GM12878 (cell line): ENCODE data around the gene BORCS5. TPM values are rescaled to one million over a fixed set of nuclear protein-coding genes. Genes with fewer than 3 reads are reported as not detected.

ENCODE experiments used
- ATAC-seq: fragments of 200-7000 bp; cut with Tn5 transposase; 3 replicates; pipeline ENCODE4 v1.9.1; 2020; ENCODE audit warnings: mild to moderate bottlenecking, moderate library complexity
- BruUV-seq: library from RNA; stranded (reverse); fragments of 400-500 nt; replicated peaks from 2 replicates; lab custom pipeline; 2021; lab: Mats Ljungman, UMichigan
- CTCF ChIA-PET: fragments of 300-600 bp; sonication (Branson Sonifier 250); formaldehyde crosslinking; extraction: SDS; loops from one replicate; lab custom pipeline; 2021; ENCODE audit warnings: inconsistent platforms; lab: Yijun Ruan, JAX
- POLR2A ChIA-PET: fragments of 350-600 bp; formaldehyde crosslinking; extraction: SDS; loops from one replicate; lab custom pipeline; 2021; ENCODE audit warnings: inconsistent platforms; lab: Charles Lee
- RAD21 ChIA-PET: fragments of 300-600 bp; sonication (Branson Sonifier 250); formaldehyde crosslinking; loops from one replicate; lab custom pipeline; 2023; ENCODE audit warnings: antibody characterized with exemption; ENCODE audit not compliant: unreplicated experiment; lab: Charles Lee
- SMC1A ChIA-PET: fragments of 300-600 bp; sonication (Branson Sonifier 250); formaldehyde crosslinking; loops from one replicate; lab custom pipeline; 2023; ENCODE audit not compliant: unreplicated experiment, uncharacterized antibody; lab: Charles Lee
- DNase-seq: peaks from one replicate; pipeline ENCODE4 v3.0.0-alpha.2; 2011; ENCODE audit warnings: low read depth, low spot score
- FAIRE-seq: peaks from 3 replicates; lab custom pipeline; 2011; peaks lifted over from hg19 to GRCh38; lab: Jason Lieb, UNC
- H2AFZ ChIP-seq: 2 replicates; pipeline ENCODE4 v1.6.0; 2011; ENCODE audit warnings: low read depth, low read length, control low read depth; ENCODE audit not compliant: control insufficient read depth
- H3K27ac ChIP-seq: 2 replicates; pipeline ENCODE4 v1.5.1; 2011; ENCODE audit warnings: control low read depth; ENCODE audit not compliant: control insufficient read depth, insufficient read depth
- H3K27me3 ChIP-seq, 2 experiments: replicated peaks in 1 of 2; 2 replicates each; pipeline versions ENCODE4 v1.6.0 to v1.6.1; 2011; ENCODE audit warnings: low read length in 1 of 2; ENCODE audit not compliant: control insufficient read depth in 2 of 2, insufficient read depth in 2 of 2
- H3K36me3 ChIP-seq, 2 experiments: 2 replicates each; pipeline ENCODE4 v1.5.1; 2011; ENCODE audit warnings: low read length in 1 of 2; ENCODE audit not compliant: control insufficient read depth in 2 of 2, insufficient read depth in 2 of 2
- H3K4me1 ChIP-seq: 2 replicates; pipeline ENCODE4 v1.6.1; 2011; ENCODE audit warnings: mild to moderate bottlenecking, low read length, moderate library complexity, mixed read lengths; ENCODE audit not compliant: control insufficient read depth, insufficient read depth
- H3K4me2 ChIP-seq: 2 replicates; pipeline ENCODE4 v1.6.0; 2011; ENCODE audit warnings: control low read depth; ENCODE audit not compliant: control insufficient read depth, insufficient read depth
- H3K4me3 ChIP-seq: fragments of 200-600 bp; sonication (generic); 2 replicates; pipeline ENCODE4 v1.5.1; 2016
- H3K79me2 ChIP-seq: 2 replicates; pipeline ENCODE4 v1.6.0; 2011; ENCODE audit warnings: low read length; ENCODE audit not compliant: control insufficient read depth, insufficient read depth
- H3K9ac ChIP-seq: 2 replicates; pipeline ENCODE4 v1.8.0; 2011; ENCODE audit warnings: low read length, control low read depth, mixed read lengths; ENCODE audit not compliant: control insufficient read depth, insufficient read depth
- H3K9me3 ChIP-seq: replicated peaks from 3 replicates; pipeline ENCODE4 v1.5.1; 2011; ENCODE audit warnings: mild to moderate bottlenecking, low read length; ENCODE audit not compliant: control insufficient read depth, insufficient read depth
- H4K20me1 ChIP-seq: 2 replicates; pipeline ENCODE4 v1.6.0; 2011; ENCODE audit not compliant: control insufficient read depth, insufficient read depth
- ATF7 ChIP-seq: fragments of 450-650 bp; IDR thresholded peaks from 2 replicates; pipeline ENCODE4 v1.6.1; 2016; ENCODE audit warnings: low read depth, mild to moderate bottlenecking
- BMI1 ChIP-seq: fragments of 450-650 bp; IDR thresholded peaks from 2 replicates; pipeline ENCODE4 v1.6.1; 2016; ENCODE audit warnings: mild to moderate bottlenecking, moderate library complexity, borderline replicate concordance
- BRCA1 ChIP-seq: IDR thresholded peaks from 2 replicates; pipeline ENCODE4 v1.6.1; 2011; ENCODE audit warnings: low read depth, low read length, improper control_type of control experiment
- CHD2 ChIP-seq: IDR thresholded peaks from 2 replicates; pipeline ENCODE4 v1.6.1; 2011; ENCODE audit warnings: low read depth, low read length, improper control_type of control experiment, borderline replicate concordance
- FOXM1 ChIP-seq: IDR thresholded peaks from 2 replicates; pipeline ENCODE4 v1.6.1; 2012; ENCODE audit warnings: low read depth, mild to moderate bottlenecking, inconsistent platforms, low read length, moderate library complexity
- KAT2A ChIP-seq: conservative IDR thresholded peaks from 2 replicates; pipeline ENCODE4 v1.6.1; 2011; ENCODE audit warnings: low read depth, low read length; ENCODE audit not compliant: control insufficient read depth
- MEF2B ChIP-seq: fragments of 450-650 bp; IDR thresholded peaks from 2 replicates; pipeline ENCODE4 v1.6.1; 2018; ENCODE audit warnings: mild to moderate bottlenecking, moderate library complexity; ENCODE audit not compliant: partially characterized antibody, poor library complexity, severe bottlenecking
- MTA2 ChIP-seq: fragments of 450-650 bp; IDR thresholded peaks from 2 replicates; pipeline ENCODE4 v1.6.1; 2016; ENCODE audit warnings: low read depth, mild to moderate bottlenecking, moderate library complexity
- MYB ChIP-seq: fragments of 150-350 bp; IDR thresholded peaks from 2 replicates; pipeline ENCODE4 v1.6.1; 2014; ENCODE audit warnings: mild to moderate bottlenecking, low read depth, low read length, borderline replicate concordance
- NFIC ChIP-seq: IDR thresholded peaks from 2 replicates; pipeline ENCODE4 v1.6.1; 2012; ENCODE audit warnings: low read depth, mild to moderate bottlenecking, inconsistent platforms, low read length, moderate library complexity
- PKNOX1 ChIP-seq: fragments of 450-650 bp; IDR thresholded peaks from 2 replicates; pipeline ENCODE4 v1.6.1; 2016; ENCODE audit warnings: mild to moderate bottlenecking
- RAD21 ChIP-seq: IDR thresholded peaks from 2 replicates; pipeline ENCODE4 v1.6.1; 2011; ENCODE audit warnings: mild to moderate bottlenecking, low read depth, low read length, moderate library complexity; ENCODE audit not compliant: insufficient read depth
- RAD51 ChIP-seq: fragments of 450-650 bp; IDR thresholded peaks from 2 replicates; pipeline ENCODE4 v1.6.1; 2016; ENCODE audit warnings: moderate library complexity, mild to moderate bottlenecking, inconsistent platforms
- RUNX3 ChIP-seq: IDR thresholded peaks from 2 replicates; pipeline ENCODE4 v1.6.1; 2012; ENCODE audit warnings: low read length, inconsistent platforms
- SMAD1 ChIP-seq: fragments of 450-650 bp; IDR thresholded peaks from 2 replicates; pipeline ENCODE4 v1.6.1; 2018; ENCODE audit warnings: mild to moderate bottlenecking, low read depth; ENCODE audit not compliant: partially characterized antibody
- TBL1XR1 ChIP-seq: IDR thresholded peaks from 2 replicates; pipeline ENCODE4 v1.6.1; 2012; ENCODE audit warnings: low read depth, low read length, improper control_type of control experiment
- WGBS: methylation state at CpG from one replicate; pipeline ENCODE4 v1.1.6; 2016; ENCODE audit warnings: low lambda C conversion rate; ENCODE audit not compliant: insufficient replicate concordance, insufficient coverage; ENCODE audit errors: missing lambda C conversion rate; 5-methylcytosine and 5-hydroxymethylcytosine counted together
- in situ Hi-C: fragments of 300-500 bp; cut with MboI; formaldehyde crosslinking; loops from 9 replicates; pipeline ENCODE4 v1.14.3; 2018; ENCODE audit warnings: mixed read lengths
- intact Hi-C: fragments of 100-400 bp; cut with micrococcal nuclease; formaldehyde crosslinking; loops from one replicate; pipeline ENCODE4 v1.14.2; 2022; ENCODE audit not compliant: unreplicated experiment
- polyA plus RNA-seq, 11 experiments: library from polyadenylated mRNA; depleted of rRNA in 4 of 11; unstranded in 6 of 11; stranded (reverse) in 5 of 11; fragments of >200 nt; fragmentation: Nextera tagmentation in 4 of 11; fragmentation: Illumina TruSeq in 1 of 11; extraction: Ambion mirVana in 4 of 11; extraction: Trizol in 1 of 11; gene quantifications; 1 replicate in 1 of 11; 2 replicates in 10 of 11; pipeline versions ENCODE4 v1.2.1 to v1.2.3, GENCODE V29; 2011 to 2016; ENCODE audit warnings: inconsistent platforms in 2 of 11, missing spikeins in 2 of 11, low read depth in 1 of 11
- total RNA-seq, 4 experiments: library from RNA; depleted of rRNA in 3 of 4; stranded (reverse); fragments of >200 nt in 3 of 4; fragmentation: Illumina TruSeq in 1 of 4; extraction: Trizol in 1 of 4; gene quantifications; 2 replicates each; pipeline versions ENCODE4 v1.2.1 to v1.2.3, GENCODE V29; 2013 to 2021
- TF ChIP-seq, protein P1 (sequence below): IDR thresholded peaks from 2 replicates; pipeline ENCODE4 v1.6.1; 2012; ENCODE audit warnings: low read length, inconsistent platforms
- TF ChIP-seq, protein P2 (sequence below): fragments of 450-650 bp; conservative IDR thresholded peaks from 2 replicates; pipeline ENCODE4 v1.6.1; 2017; ENCODE audit warnings: mild to moderate bottlenecking, moderate library complexity
- TF ChIP-seq, protein P3 (sequence below): IDR thresholded peaks from 2 replicates; pipeline ENCODE4 v1.6.1; 2012; ENCODE audit warnings: low read depth, low read length, improper control_type of control experiment

Gene BORCS5
- total and polyA plus RNA-seq, 10 of the 15 experiments (the other 5 are each of a cell fraction or from before 2014, with no cell fraction given), result 1.4 to 39.7 (median 16.1) TPM

DNA sequence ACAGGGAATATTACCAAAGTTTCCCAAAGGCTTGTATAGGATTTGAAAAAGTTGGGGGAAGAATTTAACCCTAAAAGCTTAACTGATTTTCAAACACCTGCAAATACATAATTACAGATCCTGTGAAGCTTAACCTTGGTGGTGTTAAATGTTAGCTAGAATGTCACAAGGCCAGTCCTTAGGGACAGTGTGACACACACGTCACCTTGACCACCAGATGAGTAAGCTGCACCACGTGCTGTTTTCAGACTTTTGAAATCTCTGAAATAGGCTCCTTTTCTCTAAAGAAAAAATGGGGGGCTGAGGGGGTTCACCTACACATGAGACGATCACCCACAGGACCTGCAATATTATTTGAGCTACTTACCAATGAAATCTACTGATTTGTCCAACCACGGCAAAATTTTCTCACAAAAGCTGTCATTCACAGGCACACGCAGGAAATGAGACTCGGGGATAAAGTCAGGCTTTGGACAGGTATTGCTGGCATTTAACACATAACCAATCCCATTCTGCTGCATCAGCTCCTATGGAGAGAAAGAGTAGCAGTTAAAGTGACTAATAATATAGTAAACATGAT is 129.9 kb downstream of the BORCS5 start:
- peak overlapping the region; percentile 58 for H3K27ac ChIP-seq
- RAD21 ChIA-PET, result interaction anchor here (0.7 to 3.9 kb wide), 39 partner anchors 8 to 907 kb away, joined by 3 to 56 read pairs (median 4); no protein-coding TSS in a partner anchor
- H3K27me3 ChIP-seq, result no peaks in the 10 kb centered on the region
- ATAC-seq (peak; percentile 93), FAIRE-seq (peak; percentile 75), DNase-seq (peak; percentile 57)
- CTCF ChIA-PET, result interaction anchor here (0.8 to 10.6 kb wide), 13 partner anchors 9 to 250 kb away, joined by 3 to 72 read pairs (median 5); no protein-coding TSS in a partner anchor
- in situ Hi-C loops (no loop called here), intact Hi-C loops (loop anchor here (1.0 kb wide), 1 partner anchor 20 kb away; no protein-coding TSS in a partner anchor)
- H3K4me3 ChIP-seq, result no peak overlapping the region
- POLR2A ChIA-PET, result interaction anchor here (0.6 to 5.2 kb wide), 17 partner anchors 11 to 217 kb away, joined by 3 to 51 read pairs (median 4); partner anchors contain the start of genes BORCS5 and GPR19
- peaks cover 19% of the 10 kb centered on the region for H3K4me1 ChIP-seq
- peak overlapping the region; percentile 35; the same call in 1 of the 2 replicates for H3K9ac ChIP-seq
- no peak overlapping the region; the same call in 1 of the 2 replicates for H2AFZ ChIP-seq
- 35% methylated on average over 6 of the region's 6 CpGs for WGBS
- H3K9me3 ChIP-seq, result no peaks in the 10 kb centered on the region
- H3K79me2 ChIP-seq, result peaks cover 2% of the 10 kb centered on the region
- BruUV-seq, result no TSS peak
- peaks cover 9 to 18% of the 10 kb centered on the region in 2 experiments for H3K36me3 ChIP-seq
- SMC1A ChIA-PET, result interaction anchor here (0.7 to 8.3 kb wide), 29 partner anchors 9 to 251 kb away, joined by 3 to 98 read pairs (median 4); partner anchors contain the start of gene DUSP16
- H4K20me1 ChIP-seq, result no peaks in the 10 kb centered on the region
- H3K4me2 ChIP-seq, result 0 out of 2 replicates have a peak overlapping the region, but pooled peaks have one; percentile 13
- TF ChIP-seq RAD51 (peak; percentile 97), TBL1XR1 (0 out of 2 replicates have a peak, but pooled peaks have one; percentile 49), CHD2 (peak; percentile 87), FOXM1 (0 out of 2 replicates have a peak, but pooled peaks have one; percentile 22), KAT2A (no peak), NFIC (peak; percentile 63; the same call in 1 of the 2 replicates), SMAD1 (peak; percentile 88), MTA2 (peak; percentile 95), RUNX3 (peak; percentile 77), PKNOX1 (peak; percentile 89), BRCA1 (no peak), MEF2B (peak; percentile 98), MYB (peak; percentile 80), ATF7 (peak; percentile 96), BMI1 (peak; percentile 81), RAD21 (no peak)
- TF ChIP-seq, protein P1, sequence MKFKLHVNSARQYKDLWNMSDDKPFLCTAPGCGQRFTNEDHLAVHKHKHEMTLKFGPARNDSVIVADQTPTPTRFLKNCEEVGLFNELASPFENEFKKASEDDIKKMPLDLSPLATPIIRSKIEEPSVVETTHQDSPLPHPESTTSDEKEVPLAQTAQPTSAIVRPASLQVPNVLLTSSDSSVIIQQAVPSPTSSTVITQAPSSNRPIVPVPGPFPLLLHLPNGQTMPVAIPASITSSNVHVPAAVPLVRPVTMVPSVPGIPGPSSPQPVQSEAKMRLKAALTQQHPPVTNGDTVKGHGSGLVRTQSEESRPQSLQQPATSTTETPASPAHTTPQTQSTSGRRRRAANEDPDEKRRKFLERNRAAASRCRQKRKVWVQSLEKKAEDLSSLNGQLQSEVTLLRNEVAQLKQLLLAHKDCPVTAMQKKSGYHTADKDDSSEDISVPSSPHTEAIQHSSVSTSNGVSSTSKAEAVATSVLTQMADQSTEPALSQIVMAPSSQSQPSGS, result peak; percentile 76; the same call in 1 of the 2 replicates
- TF ChIP-seq, protein P2, sequence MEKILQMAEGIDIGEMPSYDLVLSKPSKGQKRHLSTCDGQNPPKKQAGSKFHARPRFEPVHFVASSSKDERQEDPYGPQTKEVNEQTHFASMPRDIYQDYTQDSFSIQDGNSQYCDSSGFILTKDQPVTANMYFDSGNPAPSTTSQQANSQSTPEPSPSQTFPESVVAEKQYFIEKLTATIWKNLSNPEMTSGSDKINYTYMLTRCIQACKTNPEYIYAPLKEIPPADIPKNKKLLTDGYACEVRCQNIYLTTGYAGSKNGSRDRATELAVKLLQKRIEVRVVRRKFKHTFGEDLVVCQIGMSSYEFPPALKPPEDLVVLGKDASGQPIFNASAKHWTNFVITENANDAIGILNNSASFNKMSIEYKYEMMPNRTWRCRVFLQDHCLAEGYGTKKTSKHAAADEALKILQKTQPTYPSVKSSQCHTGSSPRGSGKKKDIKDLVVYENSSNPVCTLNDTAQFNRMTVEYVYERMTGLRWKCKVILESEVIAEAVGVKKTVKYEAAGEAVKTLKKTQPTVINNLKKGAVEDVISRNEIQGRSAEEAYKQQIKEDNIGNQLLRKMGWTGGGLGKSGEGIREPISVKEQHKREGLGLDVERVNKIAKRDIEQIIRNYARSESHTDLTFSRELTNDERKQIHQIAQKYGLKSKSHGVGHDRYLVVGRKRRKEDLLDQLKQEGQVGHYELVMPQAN, result 0 out of 2 replicates have a peak, but pooled peaks have one; percentile 52
- TF ChIP-seq, protein P3, sequence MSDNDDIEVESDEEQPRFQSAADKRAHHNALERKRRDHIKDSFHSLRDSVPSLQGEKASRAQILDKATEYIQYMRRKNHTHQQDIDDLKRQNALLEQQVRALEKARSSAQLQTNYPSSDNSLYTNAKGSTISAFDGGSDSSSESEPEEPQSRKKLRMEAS, result peak; percentile 78; the same call in 1 of the 2 replicates
